Endothelial cell of coronary artery (primary cell): ENCODE measurements around the gene GEMIN5. TPM values are rescaled to one million over a fixed set of nuclear protein-coding genes. Genes with fewer than 3 reads are reported as not detected.

Source experiments
- total RNA-seq: library from RNA; depleted of rRNA; stranded (reverse); fragments of >200 nt; gene quantifications from 2 replicates; pipeline ENCODE4 v1.2.3, GENCODE V29; 2014

The GEMIN5 gene
- 15.8 and 19.8 TPM in 2 replicates for total RNA-seq

GRCh38 chr5:154937718-154938466 is at the start of gene GEMIN5:
Gene GEMIN5, minus strand, starts transcription at chr5:154938211. Its CDS starts 78 bp downstream, at chr5:154938133.

GRCh38 chr5:154940772-154941620 is 3.0 kb upstream of the GEMIN5 start, which contains the start of gene MRPL22:
Gene MRPL22, plus strand, starts transcription at chr5:154941073. Its CDS starts 38 bp downstream, at chr5:154941111.

GRCh38 chr5:154858297-154858971 is 79.6 kb downstream of the GEMIN5 start, which contains the start of gene CNOT8:
Gene CNOT8, plus strand, starts transcription at chr5:154858627. Its CDS starts 4,652 bp downstream, at chr5:154863279.

GRCh38 chr5:154850255-154851062 is 87.6 kb downstream of the GEMIN5 start, which contains the start of gene FAXDC2:
Gene FAXDC2, minus strand, starts transcription at chr5:154850603. Its CDS starts 12,425 bp downstream, at chr5:154838178.

Other genes with a start within 250 kb of the GEMIN5 start
- 38.0 and 52.9 TPM in 2 replicates for gene LARP1, start 182.8 kb downstream of the GEMIN5 start, total RNA-seq
- gene FAXDC2, start 87.6 kb downstream of the GEMIN5 start, total RNA-seq = 2.0 and 3.0 TPM in 2 replicates
- 58.8 and 59.7 TPM in 2 replicates for gene CNOT8, start 79.6 kb downstream of the GEMIN5 start, total RNA-seq
- gene MRPL22, start 2.9 kb upstream of the GEMIN5 start, total RNA-seq = 31.5 and 42.9 TPM in 2 replicates
- 0.19 and 0.27 TPM in 2 replicates for gene KIF4B, start 75.5 kb upstream of the GEMIN5 start, total RNA-seq